Measurements from ENCODE around the gene PDLIM3.
A peak's percentile ranks its signal among the peaks of the same experiment; 100 is the strongest.
"Not testable (repeated sequence)": the region's sequence is repeated elsewhere in the genome, so short reads cannot be mapped to it uniquely, and the experiment has no call there.

Gene PDLIM3, protein sequence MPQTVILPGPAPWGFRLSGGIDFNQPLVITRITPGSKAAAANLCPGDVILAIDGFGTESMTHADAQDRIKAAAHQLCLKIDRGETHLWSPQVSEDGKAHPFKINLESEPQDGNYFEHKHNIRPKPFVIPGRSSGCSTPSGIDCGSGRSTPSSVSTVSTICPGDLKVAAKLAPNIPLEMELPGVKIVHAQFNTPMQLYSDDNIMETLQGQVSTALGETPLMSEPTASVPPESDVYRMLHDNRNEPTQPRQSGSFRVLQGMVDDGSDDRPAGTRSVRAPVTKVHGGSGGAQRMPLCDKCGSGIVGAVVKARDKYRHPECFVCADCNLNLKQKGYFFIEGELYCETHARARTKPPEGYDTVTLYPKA

DNA sequence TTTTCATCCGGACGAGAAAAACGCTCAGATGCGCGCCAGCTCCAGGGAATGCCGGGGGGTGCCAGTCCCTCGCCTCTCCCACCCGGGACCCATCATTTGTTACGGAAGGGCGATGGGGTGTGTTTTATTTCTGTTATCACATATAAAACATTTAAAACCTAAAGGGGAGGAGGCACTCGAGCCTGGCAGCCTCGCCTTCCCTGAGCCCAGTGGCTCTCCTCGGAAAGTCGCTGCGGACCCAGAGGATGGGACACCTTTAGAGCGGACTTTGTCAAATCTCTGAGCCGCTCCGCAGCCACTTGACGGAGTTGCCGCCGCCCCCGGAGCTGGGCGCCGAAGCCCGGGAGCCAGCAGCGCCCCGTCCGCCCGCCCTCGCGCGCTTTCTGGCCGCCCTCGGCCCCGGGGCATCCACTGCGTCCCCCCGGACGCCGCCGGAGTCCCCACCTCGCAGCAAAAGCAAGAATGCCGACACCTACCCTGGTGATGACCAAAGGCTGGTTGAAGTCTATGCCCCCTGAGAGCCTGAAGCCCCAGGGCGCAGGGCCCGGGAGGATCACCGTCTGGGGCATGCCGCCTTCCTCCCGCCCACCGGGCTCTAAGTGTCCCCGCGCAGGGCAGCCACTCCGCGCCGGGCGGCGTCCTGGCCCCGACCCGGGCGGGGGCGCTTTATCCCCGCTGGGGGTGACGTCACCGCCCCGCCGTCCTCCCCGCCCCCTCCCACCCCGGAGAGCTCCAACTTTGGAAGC is at the start of gene PDLIM3:
Gene PDLIM3 (minus strand): TSS at position 642 of the 746 bp plus-strand sequence. CDS start 73 bp downstream, at position 569.
- peak in 1 of 2 experiments; percentile 3 for DNase-seq

DNA sequence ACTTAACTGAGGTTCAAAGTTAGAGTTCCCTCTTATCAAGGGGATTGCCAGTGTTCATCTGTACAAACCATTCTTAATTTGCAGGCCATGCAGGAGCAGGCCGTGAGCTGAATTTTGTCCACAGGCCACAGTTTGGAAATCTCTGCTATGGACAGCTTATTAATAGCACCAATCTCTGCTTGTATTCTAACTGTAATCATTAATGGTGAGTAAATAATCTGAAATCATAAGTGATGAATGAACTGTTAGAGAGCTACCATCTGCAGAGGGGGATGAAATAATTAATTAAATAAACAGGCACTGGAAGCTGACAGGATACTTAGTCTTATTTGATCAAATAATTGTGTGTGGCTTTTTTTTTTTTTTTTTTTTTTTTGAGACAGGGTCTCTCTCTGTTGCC is 48.5 kb upstream of the PDLIM3 start:
- no peak for DNase-seq

DNA sequence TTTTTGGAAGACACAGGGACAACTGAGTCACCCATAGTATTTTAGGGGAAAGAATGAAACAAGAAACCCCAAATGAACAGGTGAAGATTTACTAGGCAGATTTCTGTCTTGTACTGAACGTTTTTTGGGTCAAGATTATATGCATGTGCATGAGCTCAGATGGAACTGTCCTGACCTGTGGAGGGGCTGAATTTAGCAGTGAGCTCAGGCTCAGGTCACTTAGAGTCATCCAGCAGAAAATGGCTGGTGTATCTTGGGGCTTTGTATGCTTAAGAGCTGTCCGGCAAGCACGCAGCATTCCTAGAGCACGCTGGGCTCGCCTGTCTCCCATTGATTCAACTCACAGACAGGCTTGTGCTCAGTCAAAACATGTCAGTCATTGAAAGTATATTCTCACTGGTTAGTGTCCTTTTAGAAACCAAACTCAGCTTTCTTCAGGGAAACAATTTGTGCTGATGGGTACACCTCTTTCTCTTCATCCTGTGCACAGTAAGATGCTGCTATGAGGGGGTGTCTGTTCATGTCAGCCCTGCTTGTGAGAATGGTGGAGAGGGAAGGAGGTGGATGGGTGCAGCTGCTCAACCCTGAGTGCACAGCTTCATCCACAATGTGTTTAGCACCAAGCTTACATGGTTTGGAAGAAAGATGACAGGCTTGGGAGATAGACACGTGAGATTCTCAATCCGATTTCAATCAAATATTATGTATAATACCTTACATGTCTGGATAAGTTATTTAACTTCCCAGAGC is 47.5 kb upstream of the PDLIM3 start:
- DNase-seq = no peak

DNA sequence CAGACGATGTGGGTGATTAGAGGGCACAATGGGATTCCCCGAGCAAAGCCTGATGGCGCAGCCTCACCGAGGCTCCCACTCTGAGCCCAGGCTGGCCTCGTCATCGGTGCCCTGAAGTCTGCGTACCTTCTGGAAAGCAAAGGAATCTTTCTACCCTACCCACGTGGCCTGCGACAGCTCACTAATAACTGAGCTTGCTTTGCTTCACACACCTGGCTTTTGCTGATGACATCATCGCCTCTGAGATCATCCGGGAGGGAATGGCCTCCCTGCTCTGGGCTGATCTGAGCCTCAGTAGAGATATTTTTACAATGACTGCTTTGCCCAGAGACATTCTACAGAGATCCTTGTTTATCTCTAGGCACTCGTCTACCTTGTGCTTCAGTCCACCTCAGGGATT is 45.4 kb upstream of the PDLIM3 start:
- no peak for DNase-seq

DNA sequence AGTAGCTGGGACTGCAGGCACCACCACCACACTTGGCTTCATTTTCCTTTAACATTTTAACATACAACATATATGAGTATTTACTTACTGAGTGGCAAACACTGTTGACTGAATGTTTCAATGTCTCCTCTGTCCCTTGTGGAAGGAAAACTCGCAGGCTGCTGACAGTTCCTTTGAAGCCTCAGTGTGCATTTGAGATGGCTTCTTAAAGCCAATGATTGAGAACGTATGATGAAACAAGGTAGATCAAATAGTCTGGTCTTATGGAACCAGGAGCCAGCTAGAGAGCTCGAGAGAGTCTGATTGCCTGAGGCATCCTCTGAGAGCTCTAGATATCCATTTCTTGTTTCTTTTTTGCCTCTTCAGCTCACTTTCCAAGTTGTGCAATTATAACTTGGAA is 43.0 kb upstream of the PDLIM3 start:
- no peak for DNase-seq

DNA sequence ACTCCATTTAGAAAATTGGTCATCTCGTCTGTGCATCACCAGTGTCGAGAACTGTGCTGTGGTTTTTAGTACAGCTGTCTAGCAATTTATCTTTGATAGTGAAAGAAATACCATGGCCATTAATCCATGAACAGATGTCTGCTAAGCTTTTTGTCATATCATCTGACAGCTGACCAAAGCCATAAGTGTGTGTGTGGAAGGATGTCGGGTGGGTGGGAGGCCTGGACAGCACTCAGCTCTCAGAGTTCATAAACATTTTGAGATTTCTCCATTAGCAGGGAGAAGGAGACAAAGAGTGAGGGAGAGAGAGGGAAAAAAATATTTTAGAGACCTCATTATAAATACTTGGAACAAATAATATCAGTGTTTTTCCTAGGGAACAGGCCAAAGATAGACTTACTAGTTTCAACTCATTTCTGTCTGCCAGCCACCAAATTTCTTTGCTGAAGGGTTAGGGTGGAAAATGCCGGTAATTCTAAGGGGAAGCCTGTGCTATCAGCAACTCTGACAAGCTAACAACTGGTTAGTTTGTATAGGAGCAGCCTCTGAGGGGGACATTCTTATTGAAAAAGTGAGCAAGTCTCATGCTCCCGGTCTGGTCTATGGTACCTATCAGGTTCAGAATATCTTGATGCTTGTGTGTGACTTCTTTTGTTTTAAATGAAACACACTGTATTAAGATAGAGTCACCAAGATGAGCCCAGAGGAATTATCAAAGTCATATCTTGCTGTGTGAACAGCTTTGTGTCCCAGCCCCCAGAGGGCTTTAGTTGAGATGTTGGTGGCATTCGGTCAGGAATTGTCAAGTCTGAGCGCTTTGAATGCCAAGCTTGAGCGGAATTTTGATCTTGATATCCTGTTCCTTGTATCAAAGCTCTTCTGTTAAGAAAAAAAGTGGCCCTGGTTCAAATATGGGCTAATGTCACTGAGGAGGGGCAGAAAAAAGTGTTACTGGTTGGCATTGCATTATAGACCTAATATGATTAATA is 41.9 kb upstream of the PDLIM3 start:
- no peak for DNase-seq

DNA sequence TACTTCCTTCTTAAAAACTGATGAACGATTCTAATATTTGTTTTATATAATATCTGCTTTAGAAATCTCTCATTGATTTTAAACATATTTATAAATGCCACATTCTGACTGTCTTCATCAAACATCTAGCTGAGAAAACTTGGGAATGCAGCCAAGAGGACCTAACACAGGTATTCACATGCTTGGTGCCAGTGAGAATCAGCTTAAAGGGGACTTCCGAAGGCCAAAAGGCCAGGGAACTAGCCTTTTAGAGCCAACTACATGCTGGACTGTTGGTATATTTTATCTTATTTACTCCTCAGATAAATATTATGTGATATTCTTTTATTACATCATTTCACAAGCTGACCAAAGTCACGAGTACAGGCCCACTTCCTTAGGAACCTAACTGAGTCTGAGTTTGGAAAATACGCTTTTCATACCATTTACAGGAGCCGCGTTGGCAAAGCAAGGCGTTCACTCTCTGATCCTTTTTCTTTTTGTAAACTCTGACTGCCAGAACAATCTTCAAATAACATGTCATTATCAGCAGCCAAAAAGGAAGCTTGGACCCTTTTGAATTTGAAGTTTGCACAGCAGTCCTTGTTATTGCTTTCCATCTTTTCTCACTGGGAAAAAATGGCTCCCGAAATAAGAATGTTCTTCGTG is 41.1 kb upstream of the PDLIM3 start:
- DNase-seq = no peak

DNA sequence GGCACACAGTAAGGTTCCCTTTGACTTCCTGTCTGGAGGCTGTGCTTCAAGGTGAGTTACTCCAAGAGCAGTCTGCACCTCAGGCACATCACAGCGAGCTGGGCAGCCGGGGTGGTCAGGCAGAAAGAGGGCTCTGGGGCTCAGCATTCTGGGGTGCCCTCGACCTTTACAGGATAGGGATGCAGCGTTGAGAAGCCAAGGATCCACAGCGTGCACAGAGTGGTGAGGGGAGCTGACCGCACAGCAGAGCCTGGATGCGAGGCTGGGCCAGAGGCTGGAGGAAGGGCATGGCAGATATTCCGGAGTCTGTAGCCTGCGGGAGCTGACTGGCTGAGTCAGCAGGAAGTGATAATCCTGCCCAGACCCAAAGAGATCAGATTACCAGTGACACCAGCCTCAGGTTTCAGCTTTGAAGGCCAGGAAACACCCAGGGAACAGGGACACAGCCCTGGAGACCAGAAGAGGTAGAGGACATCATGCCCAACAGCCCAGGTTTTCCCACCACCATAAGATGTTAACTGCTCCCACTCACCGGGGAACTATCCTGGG is 38.4 kb upstream of the PDLIM3 start:
- no peak for DNase-seq

DNA sequence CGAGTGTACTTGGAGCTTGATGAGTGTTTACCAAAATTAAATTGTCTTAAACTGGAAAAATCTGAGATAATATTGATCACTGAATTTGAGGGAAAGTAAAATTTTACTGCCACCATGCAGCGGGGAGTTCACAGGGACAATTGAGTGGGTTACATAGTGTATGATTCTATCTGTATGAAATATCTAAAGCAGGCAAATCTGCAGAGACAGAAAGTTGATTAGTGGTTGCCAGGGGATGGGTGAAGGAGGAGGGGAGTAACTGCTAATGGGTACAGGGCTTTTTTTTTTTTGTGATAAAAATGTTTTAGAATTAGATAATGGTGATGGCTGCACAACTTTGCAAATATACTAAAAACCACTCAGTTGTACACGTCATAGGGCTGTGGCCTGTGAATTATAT is 35.4 kb upstream of the PDLIM3 start:
- DNase-seq = no peak

DNA sequence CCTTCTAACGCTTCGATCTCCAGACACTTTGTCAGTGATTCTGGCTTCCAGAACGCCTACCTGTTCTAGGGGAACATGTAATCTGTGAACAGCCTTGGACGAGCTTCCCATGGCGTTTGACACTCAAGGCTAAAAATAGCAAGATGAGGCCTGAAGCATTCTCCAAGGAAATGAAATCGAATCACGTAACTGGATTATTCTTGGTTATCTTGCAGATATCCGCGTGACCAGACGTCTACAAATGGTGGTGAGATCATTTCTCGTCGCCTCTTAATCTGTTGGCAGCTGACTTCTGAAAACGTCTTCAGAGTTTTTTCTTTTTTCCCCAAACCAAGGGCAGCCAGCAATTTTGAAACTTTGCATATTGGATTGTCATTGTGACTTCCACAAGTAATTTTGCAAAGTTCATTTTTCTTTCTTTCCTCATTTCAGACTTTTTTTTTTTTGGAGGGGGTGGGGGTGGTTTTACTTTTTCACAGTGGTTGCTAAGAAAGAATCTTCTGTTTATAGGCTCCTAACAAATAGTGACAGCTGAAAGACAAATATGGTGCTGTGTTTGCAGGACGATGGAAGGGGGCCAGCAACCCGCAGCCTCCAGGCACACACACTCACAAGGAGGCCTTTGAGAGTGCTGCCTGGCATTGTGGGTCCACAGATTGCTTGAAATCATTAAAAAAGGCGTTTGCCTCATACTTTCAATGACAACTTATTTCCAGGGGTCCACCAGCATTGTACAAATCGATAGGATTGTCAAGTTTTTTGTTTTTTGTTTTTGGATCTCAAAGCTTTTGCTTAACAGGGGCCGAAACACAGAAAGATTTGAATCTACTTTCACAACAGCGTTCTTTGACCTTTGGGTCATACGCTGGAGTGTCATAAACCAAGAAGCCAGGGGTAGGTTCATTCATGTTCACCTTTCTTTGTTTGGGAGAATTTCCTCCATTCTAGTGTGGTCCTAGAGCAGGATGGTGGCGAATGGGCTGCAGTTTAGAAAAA is 32.4 kb upstream of the PDLIM3 start:
- DNase-seq = no peak

DNA sequence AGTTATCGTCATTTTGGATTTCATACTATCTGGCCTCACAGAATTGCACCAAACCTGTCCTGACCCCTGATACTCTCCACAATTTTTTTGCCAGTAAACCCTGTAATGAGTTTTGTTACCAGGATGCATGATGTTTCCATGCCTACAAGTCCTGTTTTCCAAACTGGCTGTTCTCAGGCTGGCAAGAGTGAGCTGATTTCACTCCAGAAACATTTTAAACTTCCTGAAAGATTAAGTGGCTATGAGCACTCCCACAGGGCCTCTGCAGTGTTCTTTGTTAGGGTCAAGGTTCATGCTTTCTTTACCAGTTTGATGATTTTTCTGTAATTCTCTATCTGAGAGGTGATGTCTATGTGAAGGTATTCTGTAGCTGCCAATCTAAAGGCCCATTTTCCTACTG is 31.7 kb upstream of the PDLIM3 start:
- DNase-seq = no peak

DNA sequence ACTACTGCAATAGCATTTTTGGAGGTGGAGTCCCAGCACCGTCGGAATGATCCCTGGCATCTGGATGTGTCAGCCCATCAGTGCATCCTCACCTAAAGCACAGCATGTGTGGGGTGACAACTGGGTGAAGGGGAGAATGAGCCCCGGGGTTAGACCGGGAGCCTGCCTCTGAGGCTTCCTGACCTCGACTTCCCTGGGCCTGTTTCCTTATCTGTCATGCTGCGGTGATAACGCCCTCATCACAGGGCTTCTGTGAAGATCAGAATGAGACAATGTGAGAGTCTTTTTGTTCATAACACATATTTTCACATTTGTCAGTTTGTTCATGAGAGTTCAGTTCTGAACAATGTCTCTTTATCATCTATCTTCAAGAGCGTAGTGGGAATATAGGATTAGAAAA is 31.1 kb upstream of the PDLIM3 start:
- no peak for DNase-seq

DNA sequence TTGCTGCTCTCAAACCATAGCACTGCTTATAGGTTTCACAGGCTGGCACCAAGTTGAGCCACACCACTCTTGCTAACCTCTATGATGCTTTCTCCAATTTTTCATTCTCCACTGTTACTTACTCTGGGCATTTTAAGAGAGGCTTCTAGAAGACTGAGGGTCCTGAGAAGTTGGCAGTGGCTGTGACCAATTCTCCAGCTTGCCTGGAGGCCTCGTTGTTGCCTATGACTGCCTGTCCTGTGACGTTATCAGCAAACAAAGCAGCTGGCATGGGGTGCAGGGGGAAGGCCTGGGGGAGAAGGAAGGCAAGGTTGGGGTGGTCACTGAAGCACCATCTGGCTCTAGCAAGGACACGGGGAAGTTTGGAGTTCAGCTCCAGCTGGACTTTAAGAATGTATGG is 30.4 kb upstream of the PDLIM3 start:
- DNase-seq = no peak

DNA sequence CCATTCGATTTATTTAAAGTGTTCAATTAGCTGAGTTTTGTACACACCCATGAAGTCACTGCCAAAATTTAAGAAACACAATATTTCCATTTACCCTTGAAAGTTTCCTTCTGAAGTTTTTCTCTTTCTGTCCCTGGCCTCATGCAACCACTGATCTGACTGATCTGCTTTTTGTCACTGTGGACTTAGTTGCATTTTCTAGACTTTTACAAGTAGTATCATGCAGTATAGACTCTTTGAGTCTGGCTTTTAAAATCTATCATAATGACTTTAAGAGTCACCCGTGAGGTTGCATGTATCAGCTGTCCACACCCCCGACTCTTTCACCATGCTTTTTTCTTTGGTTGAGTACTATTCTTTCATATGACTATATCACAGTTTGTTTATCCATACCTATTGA is 29.0 kb upstream of the PDLIM3 start:
- DNase-seq = no peak

DNA sequence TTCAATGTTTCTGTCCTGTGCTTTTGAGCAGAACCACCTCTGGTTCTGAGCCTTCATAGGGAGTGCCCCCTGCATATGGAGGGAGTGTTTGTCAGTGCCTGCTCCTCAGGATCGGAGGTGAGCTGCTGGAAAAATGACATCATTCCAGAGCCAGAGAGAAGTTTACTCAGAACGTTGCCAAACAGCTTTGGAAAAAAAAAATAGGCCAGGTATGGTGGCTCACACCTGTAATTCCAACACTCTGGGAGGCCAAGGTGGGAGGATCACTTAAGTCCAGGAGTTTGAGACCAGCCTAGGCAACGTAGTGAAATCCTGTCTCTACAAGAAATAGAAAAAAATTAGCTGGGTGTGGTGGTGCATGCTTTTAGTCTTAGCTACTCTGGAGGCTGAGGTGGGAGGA is 27.2 kb upstream of the PDLIM3 start:
- DNase-seq = no peak

DNA sequence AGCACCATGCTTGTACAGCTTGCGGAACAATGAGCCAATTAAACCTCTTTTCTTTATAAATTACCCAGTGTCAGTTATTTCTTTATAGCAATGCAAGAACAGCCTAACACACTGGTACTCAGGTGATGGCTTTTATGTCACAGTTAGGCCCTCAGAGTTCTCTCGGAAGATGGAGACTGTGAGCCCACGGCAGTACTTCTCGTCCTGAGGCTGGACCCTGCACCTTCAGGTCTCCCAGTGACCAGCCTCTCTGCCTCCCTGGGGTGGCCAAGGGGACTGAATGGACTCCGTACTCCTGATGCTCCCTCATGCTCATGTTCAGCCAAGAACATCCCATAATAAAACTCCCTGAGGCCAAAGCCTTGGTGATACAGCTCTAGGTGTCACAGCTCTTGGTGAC is 25.0 kb upstream of the PDLIM3 start:
- DNase-seq = no peak

DNA sequence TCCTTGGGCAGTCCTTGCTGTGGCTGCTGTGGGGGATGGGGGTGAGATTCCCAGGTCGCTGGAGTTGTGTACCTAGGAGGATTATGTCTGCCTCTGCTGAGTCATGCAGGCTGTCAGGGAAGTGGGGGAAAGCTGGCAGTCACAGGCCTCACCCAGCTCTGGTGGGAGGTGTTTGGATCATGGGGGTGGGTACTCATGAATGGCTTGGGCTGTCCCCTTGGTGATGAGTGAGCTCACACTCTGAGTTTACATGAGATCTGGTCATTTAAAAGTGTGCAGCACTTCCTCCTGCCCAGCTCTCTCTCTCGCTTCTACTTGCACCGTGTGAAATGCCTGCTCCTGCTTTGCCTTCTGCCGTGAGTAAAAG is 24.6 kb upstream of the PDLIM3 start:
- DNase-seq = no peak

DNA sequence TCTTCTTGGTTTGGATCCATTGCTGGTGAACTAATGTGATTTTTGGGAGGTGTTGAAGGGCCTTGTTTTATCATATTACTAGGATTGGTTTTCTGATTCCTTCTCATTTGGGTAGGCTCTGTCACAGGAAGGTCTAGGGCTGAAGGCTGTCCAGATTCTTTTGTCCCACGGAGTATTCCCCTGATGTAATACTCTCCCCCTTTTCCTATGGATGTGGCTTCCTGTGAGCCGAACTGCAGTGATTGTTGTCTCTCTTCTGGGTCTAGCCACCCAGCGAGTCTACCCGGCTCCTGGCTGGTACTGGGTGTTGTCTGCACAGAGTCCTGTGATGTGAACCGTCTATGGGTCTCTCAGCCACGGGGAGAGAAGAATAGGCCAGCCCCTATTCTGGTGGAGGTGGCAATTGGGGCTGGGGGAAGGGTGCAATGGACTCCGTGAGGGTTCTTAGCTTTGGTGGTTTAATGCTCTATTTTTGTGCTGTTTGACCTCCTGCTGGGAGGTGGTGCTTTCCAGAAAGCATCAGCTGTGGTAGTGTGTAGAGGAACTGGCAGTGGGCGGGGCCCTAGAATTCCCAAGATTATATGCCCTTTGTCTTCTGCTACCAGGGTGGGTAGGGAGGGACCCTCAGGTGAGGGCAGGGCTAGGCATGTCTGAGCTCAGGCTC is 24.1 kb upstream of the PDLIM3 start:
- DNase-seq = not testable (repeated sequence)

DNA sequence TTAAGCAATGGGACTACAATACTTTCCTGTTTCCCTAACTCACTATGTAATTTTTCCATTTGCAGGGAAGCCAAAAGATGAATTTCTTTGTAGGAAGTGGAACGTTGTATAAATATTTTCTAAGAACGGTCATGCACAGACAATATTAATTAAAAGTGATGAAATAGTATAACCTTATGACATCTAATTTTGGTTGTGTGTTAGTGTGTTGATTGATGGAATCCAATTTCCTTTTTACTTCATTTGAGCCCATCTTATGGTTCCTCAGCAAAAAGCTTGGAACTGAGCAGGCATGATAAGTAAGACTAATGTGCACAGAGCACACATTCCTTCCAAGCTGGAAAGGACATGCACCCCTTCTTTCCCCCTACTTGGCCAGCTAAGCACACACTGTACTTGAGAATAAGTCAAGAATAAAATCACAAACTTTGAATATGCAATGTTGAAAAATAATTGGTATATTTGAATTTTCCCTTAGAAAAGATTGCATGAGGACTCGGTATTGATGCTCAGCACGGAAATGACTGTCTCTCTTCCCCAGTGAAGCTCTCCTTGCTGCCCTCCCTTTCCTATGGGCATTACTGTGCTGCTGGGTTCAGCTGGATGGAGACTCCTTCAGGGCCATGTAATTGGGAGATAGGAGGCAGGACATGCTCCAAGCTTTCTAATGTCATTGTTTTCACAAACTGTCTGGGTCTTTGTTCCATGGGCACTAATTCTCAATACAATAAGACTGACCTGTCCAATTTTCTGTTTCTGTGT is 19.2 kb upstream of the PDLIM3 start:
- no peak for DNase-seq
